Measurements from ENCODE around the gene SORCS1.

DNA sequence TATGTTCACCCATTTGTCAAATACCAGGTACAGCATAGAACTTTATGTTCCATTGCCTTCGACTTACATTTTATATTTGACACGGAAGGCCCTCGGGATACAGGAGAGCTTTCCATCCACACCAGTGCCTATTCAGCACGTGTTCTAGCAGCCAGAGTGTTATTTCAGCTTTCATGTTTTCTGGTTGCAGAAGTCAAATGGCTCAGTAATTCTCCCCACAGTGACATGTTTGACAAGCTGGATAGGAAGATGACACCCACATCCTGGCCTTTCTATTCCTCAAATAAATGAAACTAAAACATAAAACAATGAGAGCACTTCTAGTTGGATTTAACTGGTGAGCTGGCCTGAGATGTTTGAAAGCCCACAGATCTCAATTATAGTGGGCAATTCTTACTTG is 173.4 kb downstream of the SORCS1 start:
- TF ChIP-seq, protein P1, sequence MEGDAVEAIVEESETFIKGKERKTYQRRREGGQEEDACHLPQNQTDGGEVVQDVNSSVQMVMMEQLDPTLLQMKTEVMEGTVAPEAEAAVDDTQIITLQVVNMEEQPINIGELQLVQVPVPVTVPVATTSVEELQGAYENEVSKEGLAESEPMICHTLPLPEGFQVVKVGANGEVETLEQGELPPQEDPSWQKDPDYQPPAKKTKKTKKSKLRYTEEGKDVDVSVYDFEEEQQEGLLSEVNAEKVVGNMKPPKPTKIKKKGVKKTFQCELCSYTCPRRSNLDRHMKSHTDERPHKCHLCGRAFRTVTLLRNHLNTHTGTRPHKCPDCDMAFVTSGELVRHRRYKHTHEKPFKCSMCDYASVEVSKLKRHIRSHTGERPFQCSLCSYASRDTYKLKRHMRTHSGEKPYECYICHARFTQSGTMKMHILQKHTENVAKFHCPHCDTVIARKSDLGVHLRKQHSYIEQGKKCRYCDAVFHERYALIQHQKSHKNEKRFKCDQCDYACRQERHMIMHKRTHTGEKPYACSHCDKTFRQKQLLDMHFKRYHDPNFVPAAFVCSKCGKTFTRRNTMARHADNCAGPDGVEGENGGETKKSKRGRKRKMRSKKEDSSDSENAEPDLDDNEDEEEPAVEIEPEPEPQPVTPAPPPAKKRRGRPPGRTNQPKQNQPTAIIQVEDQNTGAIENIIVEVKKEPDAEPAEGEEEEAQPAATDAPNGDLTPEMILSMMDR (IDR thresholded peaks at IDR 0.05; ENCODE audit: insufficient read depth, low read length, poor library complexity, severe bottlenecking), result no peak
- TF ChIP-seq EZH2phosphoT487 (conservative IDR thresholded peaks at IDR 0.05; ENCODE audit: low read length), result no peak
